ENCODE results near the gene PNRC2.

Gene PNRC2, protein sequence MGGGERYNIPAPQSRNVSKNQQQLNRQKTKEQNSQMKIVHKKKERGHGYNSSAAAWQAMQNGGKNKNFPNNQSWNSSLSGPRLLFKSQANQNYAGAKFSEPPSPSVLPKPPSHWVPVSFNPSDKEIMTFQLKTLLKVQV

DNA sequence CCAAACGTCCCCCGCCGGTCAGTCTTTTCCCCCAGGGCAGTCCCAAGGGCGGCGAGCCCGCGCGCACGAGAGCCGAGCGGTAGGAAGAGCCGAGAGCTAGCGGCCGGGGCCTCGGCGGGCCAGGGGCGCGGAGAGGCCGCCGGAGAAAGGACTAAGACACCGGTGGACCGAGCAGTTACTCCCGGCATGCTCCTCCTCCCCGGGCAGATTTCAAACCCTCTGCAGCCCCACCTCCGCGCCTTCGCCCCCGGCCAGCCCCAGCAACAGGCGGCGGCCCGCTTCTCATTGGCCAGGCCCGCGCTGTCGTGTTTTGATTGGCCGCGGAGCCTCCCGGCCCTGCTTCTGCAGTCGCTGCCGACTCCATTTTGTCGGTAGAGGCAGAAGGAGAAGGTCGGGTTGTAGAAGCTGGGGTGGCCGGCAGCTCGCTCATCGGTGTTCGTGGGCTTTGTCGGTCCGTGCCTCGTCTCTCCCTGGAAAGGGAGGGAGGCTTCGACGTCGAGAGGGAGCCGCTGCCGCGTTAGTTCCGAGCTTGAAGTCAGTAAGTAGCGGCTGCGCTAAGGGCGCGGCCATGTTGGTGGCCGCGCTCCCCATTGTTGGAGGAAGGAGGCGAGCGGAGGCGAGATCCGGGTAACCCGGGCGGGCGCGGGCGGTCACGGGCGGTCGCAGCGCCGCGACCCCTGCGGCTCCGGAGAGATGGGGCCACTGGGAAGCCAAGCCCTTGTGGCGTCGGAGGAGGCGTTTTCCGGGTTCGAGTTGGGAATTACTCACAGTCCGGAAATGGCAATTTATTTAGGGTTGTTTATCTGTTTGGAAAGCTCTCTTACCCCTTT is at the start of gene PNRC2:
PNRC2 (plus strand) TSS at position 368 of the 830 bp plus-strand sequence. CDS start 1,630 bp downstream, outside the sequence.
- peak; percentile 72 for DNase-seq

DNA sequence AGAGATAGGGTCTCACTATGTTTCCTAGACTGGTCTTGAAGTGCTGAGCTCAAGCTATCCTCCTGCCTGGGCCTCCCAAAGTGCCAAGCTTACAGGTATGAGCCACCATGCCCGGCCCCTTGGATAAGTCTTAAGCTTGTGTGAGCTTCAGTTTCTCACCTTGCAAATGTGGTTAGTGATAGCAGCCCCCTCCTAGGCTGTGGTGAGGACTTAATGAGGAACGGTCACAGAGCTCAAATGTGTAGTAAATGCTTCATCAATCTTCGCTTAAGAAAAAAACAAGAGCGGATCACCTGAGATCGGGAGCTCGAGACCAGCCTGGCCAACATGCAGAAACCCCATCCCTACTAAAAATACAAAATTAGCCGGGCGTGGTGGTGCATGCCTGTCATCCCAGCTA is 49.5 kb upstream of the PNRC2 start:
- DNase-seq: no peak

DNA sequence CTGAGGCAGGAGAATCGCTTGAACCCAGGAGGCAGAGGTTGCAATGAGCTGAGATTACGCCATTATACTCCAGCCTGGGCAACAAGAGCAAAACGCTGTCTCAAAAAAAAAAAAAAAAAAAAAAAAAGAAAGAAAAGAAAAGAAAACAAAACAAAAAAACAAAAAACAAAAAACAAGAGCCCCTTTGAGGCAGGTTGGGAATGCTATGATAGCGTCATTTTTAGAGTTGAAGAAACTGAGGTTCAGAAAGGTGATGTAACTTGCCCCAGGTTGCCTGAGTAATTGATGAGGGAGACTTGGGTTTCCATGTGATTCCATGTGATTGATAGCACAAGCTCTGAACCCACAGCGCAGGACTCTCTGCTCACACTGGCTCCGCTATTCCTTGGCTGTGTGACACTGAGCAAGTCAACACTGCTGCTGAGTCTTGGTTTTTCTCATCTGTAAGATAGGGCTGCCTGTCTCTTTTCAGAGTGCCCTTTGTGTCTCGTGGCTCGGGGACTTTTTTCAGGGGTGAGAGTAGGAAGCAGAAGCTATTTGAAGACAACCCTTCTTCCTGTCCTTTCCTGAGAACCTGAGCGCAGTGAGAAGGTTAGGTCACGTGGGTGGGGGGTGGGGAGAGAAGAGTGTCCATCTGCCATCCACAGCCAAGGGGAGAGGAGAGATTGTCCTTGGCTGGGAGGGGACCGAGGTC is 48.9 kb upstream of the PNRC2 start:
- DNase-seq: no peak

DNA sequence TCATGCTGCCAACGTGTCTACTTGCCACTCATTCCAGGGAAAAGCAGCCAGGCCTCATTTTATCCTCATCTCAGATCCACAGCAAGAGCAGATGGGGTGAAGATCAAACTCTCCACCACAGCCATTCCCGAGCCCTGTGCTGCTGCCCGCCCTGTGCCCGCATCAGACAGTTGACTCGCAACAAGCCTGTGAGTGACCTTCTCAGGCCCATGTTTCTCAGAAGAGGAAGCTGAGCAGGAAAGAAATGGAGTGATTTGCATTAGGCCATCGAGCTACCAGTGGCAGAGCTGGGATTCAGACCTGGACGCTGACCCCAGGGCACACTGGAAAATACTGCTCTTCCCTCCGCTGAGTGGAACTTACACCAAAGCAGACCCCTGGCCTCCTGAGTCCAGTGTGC is 47.7 kb upstream of the PNRC2 start:
- DNase-seq: no peak

DNA sequence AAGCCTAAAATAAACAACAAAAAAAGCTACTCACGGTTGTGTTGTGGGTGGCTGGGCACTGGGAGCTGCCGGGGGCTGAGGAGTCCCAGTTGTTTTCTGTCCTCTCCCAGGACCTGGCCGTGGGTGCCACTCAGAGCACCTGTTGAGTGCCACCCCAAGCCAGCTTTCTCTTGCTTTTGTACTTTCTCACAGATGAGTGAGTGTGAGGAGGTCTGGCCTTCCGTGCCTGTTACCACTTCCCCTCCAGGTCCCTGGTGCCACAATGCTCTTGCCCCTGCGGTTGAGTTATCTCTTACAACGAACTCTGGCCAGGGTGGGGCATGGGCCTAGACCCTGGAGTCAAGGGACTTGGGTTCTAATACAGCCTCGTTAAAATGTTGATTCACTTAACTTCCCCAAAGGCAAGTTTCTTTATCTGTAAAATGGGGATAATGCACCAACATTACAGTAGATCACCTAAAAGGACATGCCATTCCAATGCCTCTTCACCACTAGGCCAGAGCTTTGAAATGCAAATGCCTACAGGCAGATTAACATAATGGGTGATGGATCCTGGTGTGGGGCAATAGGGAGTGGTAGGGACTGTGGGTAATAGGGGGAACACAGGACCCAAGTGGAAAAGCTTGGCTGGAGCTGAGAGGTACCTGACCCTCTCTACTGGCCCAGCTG is 46.3 kb upstream of the PNRC2 start, which contains the start of gene CNR2:
CNR2 (minus strand) TSS at position 151 of the 669 bp plus-strand sequence. CDS start 37,745 bp downstream, outside the sequence.
- no peak for DNase-seq

DNA sequence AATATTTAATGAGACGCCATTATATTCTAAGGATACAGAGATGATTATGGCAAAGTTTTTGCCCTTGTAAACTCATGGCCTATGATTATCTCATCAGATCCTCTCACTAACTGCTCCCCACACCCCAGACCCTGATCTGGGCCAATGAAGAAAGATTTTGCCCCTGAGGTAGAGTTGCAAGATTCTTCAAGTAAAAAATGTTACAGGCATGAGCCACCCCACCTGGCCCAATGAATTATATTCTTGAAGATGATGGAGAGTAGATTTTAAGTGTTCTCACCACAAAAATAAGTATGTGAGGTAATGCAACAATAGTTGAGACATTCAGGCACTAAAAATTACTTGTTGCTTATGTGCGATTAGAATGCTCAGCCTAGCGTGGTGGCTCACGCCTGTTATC is 44.7 kb upstream of the PNRC2 start:
- DNase-seq: no peak

DNA sequence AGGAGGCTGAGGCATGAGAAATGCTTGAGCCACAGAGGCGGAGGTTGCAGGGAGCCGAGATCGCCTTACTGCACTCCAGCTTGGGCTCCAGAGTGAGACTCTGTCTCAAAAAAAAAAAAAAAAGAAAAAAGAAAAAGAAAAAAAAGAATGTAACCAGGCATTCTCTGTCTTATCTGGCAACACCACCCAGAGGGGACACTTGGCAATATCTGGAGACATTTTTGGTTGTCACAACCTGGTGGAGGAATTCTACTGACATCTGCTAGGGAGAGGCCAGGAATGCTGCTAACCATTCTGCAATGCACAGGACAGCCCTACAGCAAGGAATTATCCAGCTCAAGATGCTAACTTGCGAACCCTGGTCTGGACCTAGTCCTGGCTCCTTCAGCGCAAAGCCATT is 44.2 kb upstream of the PNRC2 start:
- no peak for DNase-seq

DNA sequence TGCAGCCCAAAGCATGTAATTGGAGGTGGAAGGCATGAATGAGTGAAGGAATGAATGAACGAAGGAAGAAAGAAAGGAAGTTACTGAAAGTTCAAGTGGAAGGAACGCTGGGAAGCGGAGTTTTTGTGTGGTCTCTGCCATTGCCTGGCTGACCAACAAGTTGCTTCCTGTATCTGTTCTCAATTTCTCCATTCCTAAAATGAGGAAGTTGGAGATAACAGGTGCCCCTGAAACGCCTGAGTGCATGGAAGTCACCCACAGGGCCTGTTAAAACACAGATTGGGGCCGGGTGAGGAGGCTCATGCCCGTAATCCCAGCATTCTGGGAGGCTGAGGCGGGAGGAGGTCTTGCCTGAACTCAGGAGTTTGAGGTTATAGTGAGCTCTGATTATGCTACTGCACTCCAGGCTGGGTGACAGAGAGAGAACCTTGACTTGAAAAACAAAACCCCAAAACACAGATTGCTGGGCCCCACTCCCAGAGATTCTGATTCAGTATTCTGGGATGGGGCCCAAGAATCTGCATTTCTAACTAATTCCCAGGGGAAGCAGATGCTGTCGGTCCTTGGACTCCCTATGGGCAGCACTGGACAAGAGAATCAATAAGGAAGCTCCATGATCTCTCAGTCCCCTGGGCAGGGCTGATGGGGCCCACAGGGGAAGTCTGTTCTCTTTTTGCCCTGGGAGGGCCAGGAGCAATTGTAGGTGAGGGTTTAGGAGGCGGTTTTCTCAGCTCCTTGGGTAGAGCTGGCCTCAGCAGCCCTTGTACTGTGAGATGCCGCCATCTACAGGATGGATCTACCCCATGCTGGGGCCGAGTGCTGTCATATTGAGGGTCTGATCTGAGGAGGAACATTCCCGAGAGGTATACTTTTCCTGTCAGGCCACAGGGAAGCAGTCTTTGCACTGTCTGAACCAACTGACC is 43.2 kb upstream of the PNRC2 start:
- DNase-seq: no peak

DNA sequence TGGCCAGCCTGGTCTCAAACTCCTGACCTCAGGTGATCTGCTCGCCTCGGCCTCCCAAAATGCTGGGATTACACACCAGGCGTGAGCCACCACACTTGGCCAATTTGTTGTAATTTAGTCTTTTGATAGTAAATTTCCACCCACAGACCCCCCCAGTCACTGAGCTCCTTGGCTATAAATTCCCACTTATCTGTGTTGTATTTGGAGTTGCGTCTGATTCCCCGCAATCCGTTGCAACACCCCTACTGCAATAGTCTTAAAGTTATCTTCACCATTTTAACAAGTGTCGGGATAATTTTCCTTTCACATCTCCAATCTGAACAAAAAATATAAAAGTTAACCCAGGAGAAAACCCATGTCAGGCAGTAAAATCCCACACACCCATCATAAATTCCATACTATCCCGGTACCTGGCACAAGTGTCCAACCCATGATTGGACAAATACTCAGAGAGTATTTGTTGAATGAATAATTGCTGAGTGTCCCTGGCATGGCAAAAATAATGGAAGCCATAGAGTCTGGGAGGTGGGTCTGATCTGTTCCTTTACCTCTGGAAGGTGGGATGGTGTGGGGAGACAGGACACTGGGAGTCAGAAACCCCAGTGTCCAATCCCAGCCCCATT is 37.2 kb upstream of the PNRC2 start:
- DNase-seq: no peak

DNA sequence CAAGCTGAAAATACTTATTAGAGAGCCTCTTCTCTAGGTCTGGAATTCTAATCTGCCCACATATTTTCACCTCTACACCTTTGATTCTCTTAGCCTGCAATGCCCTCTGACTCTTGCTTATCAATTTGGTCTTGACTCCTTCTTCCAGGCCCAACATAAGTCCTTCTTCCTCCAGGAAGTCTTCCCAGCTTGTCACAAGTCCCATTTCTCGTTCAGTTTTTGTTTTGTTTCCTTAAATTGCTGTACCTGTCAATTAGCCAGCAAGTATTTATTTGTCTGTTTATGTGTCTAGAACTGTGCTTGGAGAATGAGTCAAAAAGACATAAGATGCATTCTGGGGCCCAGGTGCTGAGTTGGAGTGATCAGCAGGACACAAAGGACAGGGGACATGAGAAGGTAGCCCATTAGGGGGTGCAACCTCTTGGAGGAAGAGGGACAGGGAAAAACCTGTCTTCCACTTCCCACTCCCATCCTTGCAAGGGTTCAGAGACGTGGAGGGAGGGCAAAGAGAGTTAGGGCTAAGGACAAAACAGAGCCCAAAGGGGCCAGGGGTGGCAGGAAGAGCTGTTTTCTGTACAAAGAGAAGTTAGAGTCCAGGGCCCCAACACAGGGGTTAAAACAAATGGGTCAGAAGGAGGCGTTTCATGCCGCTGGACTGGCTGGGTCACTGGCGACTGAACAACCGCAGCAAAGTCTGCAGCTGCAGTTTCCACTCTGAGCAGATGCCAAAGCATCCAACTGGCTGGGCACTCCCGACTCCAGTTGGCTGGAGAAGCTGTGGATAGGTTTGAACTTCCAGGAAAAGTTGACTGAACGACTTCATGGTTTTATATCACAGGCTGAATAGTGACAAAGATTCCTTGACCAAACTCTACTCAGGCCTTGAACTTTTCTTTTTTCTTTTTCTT is 35.8 kb upstream of the PNRC2 start:
- no peak for DNase-seq

DNA sequence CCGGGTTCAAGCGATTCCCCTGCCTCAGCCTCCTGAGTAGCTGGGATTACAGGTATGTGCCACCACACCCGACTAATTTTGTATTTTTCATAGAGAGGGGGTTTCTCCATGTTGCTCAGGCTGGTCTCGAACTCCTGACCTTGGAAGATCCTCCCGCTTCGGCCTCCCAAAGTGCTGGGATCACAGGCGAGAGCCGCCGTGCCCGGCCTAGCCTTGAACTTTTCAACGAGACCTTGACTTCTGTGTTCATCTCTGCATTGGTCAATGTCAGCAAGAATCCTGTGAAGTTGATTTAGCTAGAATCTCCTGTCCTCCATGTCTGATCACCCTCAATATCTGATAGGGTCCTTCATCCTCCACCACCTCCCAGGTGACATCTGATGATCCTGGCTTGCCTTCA is 35.0 kb upstream of the PNRC2 start:
- no peak for DNase-seq

DNA sequence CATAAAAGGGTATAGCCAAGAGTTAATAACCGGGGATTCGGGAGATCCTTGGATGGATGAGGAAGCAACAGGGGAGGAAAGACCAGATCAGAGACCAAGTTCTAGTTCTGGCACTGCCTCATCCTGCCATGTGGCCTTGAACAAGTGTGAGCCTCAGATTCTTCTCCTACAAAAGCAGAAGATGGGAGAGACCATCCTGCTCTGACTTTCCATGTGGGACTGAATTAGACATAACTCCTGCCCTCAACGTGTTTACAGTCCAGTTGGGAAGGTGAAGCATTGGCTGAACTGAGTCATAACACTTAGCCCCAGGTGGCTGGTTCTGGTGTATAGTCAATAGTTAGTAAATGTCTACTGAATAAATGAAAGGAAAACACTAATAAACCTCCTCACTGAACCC is 34.3 kb upstream of the PNRC2 start:
- DNase-seq: no peak

DNA sequence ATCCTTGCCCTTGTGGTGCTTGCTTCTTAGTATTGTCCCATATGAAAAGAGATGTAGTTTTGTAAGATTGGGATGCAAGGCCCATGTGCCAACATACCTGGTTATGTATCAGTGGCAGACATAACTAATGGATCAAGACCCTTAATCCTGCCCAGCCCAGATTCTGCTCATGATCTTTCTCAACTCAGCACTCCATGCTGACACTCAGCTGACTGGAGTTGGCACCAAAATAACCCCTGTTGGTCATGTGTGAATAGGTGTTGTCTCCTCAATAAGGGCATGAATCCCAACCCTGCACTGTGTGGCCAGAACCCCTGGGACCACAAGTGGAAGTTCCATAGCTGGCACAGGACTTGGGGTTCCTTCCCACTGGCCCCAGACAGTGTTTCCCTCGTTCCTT is 32.5 kb upstream of the PNRC2 start:
- DNase-seq: no peak

DNA sequence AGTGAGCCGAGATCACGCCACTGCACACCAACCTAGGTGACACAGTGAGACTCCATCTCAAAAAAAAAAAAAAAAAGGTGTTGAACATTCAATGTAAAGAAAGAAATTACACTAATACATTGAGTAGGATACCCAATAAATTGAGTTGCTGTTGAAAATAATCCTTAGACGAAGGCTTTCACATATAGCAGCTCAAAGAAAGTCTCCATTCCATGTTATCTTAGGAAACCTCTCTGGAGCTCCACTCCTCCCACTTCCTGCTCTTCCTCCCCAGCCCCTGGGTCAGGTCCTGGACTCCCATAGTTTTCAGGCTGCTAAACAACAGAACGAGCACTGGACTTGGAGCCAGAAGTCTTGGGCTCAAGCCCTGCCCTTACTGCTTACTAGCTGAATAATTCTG is 30.8 kb upstream of the PNRC2 start:
- no peak for DNase-seq

DNA sequence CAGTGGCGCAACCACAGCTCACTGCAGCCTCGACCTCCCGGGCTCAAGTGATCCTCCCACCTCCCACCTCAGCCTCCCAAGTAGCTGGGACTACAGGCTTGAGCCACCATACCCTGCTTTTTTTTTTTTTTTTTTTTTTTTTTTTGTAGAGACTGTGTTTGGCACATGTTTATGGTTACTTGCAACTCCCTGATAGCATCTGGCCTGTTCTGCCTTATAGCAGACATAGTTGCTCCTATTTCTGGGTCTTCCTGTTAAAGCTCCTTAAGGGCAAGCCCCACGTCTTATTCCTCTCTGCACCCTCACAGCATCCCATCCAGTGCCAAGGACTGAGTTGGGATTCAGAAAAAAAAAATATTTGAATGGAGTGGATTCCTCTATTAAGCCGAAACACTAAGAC is 29.4 kb upstream of the PNRC2 start:
- no peak for DNase-seq

DNA sequence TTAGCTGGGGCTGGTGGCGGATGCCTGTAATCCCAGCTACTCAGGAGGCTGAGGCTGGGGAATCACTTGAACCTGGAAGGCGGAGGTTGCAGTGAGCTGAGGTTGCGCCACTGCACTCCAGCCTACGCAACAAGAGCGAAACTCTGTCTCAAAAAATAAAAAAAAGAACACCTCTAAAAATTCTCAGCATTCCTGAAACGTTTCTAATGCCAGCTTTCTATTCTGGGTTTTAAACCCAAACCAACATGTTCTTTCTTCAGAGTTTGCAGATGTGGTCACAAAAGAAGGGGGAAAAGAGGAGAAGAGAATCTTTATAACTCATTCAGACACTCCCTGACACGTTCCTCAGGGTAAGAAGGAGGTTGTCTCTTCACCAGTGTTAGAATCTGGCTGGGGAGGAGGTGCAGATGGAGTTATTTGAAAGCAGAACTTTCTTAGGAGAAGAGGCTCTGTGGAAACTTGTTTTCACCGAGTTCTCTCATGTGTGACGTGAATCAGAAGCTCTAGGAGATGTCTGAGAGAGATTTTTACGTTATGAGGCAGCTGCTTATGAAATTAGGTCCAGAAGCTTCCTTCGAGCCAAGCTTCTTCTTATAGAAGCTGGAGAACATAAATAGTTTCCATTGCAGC is 28.7 kb upstream of the PNRC2 start:
- no peak for DNase-seq

DNA sequence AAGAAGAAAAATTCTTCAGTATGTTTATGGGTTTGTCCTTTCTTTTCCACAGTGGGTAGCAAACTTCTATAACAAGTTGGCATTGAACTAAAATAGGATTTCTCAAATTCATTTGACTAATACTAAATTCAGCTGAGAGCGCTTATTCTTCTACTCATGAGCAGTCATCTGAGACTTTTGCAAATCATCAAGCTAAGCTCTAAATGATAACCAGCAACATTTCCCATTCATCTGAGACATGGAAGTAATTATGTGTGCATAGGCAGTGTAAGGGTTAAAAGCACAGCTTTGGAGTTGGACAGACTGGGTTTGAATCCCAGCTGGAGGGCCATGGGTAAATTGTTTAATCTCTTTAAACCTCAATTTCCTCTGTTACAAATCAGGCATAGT is 28.1 kb upstream of the PNRC2 start:
- DNase-seq: no peak

DNA sequence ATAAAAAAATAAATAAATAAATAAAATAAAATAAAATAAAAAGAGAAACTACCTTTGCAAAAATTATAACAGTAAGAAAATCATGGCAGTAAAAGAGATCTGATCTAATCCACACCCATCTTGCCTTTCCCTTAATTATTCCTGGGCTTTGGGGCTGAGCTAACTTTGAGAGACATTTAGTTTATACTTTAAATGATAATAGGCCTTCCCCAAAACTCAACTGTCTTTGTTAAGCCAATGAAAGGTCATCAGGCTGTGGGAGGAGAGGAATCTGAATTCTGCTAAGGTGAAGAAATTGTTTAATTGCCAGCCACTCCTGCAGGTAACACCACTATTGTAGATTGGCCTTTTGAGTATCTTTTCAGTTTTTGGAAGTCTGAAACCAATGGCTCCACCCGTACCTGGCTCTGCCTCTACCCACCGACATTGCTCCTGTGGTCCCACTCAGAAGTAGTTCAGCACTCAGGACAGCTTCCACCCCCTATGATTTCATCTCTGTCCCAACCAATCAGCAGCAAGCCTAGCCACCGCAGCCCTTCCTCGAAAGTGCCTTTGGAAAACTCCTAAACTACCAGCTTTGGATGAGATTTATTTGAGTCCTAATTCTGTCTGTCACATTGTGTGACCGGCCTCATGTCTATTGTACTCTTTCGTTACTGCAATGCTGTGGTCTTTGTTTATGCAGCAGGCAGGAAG is 23.0 kb upstream of the PNRC2 start:
- DNase-seq: no peak

DNA sequence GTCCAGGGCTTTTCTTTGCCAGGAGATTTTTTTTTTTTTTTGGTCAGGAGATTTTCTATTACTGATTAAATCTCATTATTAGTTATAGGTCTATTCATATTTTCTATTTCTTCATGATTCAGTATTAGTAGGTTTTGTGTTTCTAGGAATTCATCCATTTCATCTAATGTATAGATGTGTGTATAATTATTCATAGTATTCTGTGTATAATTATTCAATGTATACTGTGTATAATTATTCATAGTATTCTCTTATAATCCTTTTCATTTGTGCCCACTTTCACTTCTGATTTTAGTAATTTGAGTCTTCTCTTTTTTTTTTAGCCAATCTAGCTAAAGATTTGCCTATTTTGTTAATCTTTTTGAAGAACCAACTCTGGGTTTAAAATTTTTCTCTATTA is 12.3 kb upstream of the PNRC2 start:
- DNase-seq: no peak

DNA sequence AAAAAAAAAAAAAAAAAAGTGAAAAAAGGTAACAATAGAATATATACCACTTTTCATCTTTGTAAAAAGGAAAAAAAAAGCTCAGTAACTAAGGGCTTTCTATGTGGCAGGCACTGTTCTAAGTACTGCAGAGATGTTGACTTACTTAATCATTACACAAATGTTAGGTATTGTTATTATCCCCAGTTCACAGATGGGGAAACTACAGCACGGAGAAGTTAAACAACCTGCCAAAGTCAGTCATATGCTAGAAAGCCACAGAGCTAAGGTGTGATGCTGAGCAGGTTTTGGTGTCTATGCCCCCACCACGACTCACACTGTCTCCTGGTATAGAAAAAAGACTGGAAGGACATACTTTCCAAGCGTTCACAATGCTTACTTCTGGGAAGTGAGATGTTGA is 6.6 kb upstream of the PNRC2 start:
- no peak for DNase-seq

Measured in NCI-H774 (cell line).